Activated naive CD4-positive, alpha-beta T cell treated with anti-CD3 and anti-CD28 coated beads for 36 hours (primary cell): ENCODE data around the gene CERS6. TPM values are rescaled to one million over a fixed set of nuclear protein-coding genes. Genes with fewer than 3 reads are reported as not detected.

Experiments
- CTCF ChIA-PET: fragments of 350-600 bp; sonication (Branson Sonifier 250); formaldehyde crosslinking; loops from one replicate; lab custom pipeline; 2021; ENCODE audit warnings: antibody characterized with exemption; lab: Charles Lee
- DNase-seq: peaks from one replicate; pipeline ENCODE4 v3.0.0-alpha.2; 2020
- H3K27ac Mint-ChIP-seq: one replicate; pipeline ENCODE4 v1.8.0; 2021; ENCODE audit warnings: mild to moderate bottlenecking, mixed read lengths
- H3K27me3 Mint-ChIP-seq: one replicate; pipeline ENCODE4 v1.8.0; 2021; ENCODE audit warnings: low read depth, mixed read lengths
- H3K36me3 Mint-ChIP-seq: one replicate; pipeline ENCODE4 v1.8.0; 2021; ENCODE audit warnings: low read depth, mixed read lengths
- H3K4me1 Mint-ChIP-seq: one replicate; pipeline ENCODE4 v1.8.0; 2021; ENCODE audit warnings: low read depth, mixed read lengths
- H3K4me3 Mint-ChIP-seq: one replicate; pipeline ENCODE4 v1.8.0; 2021; ENCODE audit warnings: mild to moderate bottlenecking, moderate library complexity, mixed read lengths
- H3K9me3 Mint-ChIP-seq: one replicate; pipeline ENCODE4 v1.8.0; 2021; ENCODE audit warnings: mixed read lengths
- intact Hi-C: fragments of 100-400 bp; cut with micrococcal nuclease; formaldehyde crosslinking; loops from one replicate; pipeline ENCODE4 v1.15.1; 2023
- total RNA-seq, 2 experiments: library from RNA; stranded (reverse); gene quantifications; one replicate each; pipeline ENCODE4 v1.2.3, GENCODE V29; 2021

The CERS6 gene
- total RNA-seq, 2 experiments from 2014 or later: 9.7 to 10.0 TPM

DNA sequence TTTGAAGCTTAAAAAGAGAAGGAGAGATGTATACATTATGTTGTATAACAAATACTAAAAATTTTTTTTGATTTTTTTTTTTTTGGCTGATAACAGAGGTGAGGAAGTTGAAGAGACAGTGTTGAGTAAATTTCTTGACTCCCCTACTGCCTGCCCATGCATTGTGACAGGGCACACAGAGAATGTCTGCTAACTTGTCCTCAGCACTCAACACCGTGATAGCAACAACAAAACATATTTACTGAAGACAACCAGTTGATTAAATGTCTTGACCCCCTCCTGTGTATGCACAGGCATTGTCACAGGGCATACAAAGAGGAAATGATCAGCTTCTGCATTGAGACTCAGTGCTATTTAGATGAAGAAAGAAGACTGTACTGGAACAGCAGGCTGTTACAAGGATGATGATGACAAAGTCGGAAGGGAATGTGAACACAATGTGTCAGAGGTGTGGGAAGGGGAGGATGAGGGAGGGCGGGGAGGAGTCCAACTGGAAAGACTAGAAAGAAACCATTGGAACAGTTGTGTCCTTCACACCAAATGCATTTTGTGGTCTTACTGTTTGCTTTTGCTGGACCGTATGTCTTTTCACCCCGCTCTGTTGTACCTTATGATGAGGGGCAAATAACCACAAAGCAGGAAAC is 89.5 kb downstream of the CERS6 start:
- Mint-ChIP-seq H3K27ac (no peak overlapping the region), H3K4me3 (no peak overlapping the region), H3K9me3 (peaks cover 9% of the 10 kb centered on the region), H3K36me3 (peaks cover 31% of the 10 kb centered on the region), H3K27me3 (no peaks in the 10 kb centered on the region), H3K4me1 (peaks cover 38% of the 10 kb centered on the region)
- CTCF ChIA-PET: no interaction called here
- no peak for DNase-seq
- intact Hi-C loops: no loop called here

DNA sequence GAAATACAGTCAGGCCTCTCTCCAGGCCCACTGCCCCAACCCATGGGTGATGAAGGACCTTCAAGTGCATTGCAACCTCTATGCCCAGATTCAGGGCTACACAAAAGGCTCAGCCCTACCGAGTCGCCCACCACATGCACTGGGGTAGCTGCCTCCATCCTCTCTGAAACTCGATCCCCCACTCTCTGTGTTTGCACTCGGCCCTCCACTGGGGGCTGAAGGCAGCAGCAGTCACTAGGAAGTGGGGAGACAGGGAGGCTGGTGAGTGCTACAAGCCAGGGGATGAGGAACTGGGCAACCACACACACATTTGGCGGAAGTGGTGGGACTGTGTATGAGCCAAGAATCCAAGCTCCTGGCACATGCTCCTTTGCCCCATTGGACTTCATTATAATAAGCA is 94.6 kb downstream of the CERS6 start:
- no peak overlapping the region for H3K27ac Mint-ChIP-seq
- H3K36me3 Mint-ChIP-seq: peaks cover 21% of the 10 kb centered on the region
- H3K4me3 Mint-ChIP-seq: no peak overlapping the region
- no peak for DNase-seq
- no peaks in the 10 kb centered on the region for H3K9me3 Mint-ChIP-seq
- H3K4me1 Mint-ChIP-seq: peaks cover 27% of the 10 kb centered on the region
- intact Hi-C loops: no loop called here
- CTCF ChIA-PET: no interaction called here
- no peaks in the 10 kb centered on the region for H3K27me3 Mint-ChIP-seq

DNA sequence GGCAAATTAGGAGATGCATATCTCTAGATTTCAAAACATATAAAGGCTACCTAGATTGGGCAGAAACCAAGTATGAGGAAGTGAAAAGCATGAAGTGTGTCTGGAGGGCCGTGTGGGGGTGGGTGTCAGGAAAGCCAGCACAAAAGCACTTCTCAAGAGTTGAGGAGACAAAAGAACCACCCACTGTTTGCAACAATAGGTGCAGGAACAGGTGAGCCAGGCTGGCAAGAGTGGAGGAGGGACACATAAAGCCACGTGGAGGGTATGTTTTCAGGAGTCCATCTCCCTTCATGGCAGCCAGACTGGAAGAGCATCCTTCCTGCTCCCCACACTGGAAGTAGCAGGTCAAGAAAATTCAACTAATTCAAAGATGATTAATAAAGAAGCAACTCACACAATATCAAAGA is 96.4 kb downstream of the CERS6 start:
- H3K27me3 Mint-ChIP-seq: no peaks in the 10 kb centered on the region
- intact Hi-C loops: no loop called here
- H3K27ac Mint-ChIP-seq: no peak overlapping the region
- no peaks in the 10 kb centered on the region for H3K9me3 Mint-ChIP-seq
- peaks cover 20% of the 10 kb centered on the region for H3K36me3 Mint-ChIP-seq
- CTCF ChIA-PET: no interaction called here
- DNase-seq: no peak
- H3K4me3 Mint-ChIP-seq: no peak overlapping the region
- peaks cover 27% of the 10 kb centered on the region for H3K4me1 Mint-ChIP-seq

DNA sequence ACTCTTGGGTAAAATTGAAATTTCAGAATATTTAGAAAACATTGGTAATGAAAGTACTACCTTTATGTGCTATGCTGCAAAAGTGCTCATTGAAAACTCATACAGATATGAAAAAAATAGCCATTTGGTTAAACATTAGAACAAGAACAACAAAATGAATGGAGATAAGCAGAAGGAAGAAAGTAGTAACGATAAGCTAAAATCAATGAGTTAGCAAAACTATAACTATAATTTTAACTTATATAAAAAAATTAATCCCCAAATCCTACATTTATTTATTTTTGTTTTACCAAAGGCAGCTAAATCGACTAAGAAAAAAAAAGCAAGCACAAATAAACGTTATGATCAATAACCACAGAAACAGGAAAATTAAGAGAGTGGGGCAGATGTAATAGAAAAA is 99.2 kb downstream of the CERS6 start:
- Mint-ChIP-seq H3K36me3 (peaks cover 13% of the 10 kb centered on the region), H3K27me3 (no peaks in the 10 kb centered on the region), H3K4me1 (peaks cover 31% of the 10 kb centered on the region), H3K4me3 (no peak overlapping the region), H3K9me3 (no peaks in the 10 kb centered on the region), H3K27ac (no peak overlapping the region)
- no peak for DNase-seq
- CTCF ChIA-PET: interaction anchor here (0.7 kb wide), 1 partner anchor 470 kb away, joined by 4 read pairs; no protein-coding TSS in a partner anchor
- intact Hi-C loops: no loop called here

- H3K4me3 Mint-ChIP-seq: no peak overlapping the region
- peaks cover 22% of the 10 kb centered on the region for H3K4me1 Mint-ChIP-seq
- intact Hi-C loops: no loop called here
- H3K36me3 Mint-ChIP-seq: peaks cover 33% of the 10 kb centered on the region
- H3K27me3 Mint-ChIP-seq: no peaks in the 10 kb centered on the region
- CTCF ChIA-PET: no interaction called here
- no peak for DNase-seq
- no peaks in the 10 kb centered on the region for H3K9me3 Mint-ChIP-seq
- H3K27ac Mint-ChIP-seq: no peak overlapping the region
These were observed 103.1 kb downstream of the CERS6 start for GRCh38 chr2:168559187-168559586.

DNA sequence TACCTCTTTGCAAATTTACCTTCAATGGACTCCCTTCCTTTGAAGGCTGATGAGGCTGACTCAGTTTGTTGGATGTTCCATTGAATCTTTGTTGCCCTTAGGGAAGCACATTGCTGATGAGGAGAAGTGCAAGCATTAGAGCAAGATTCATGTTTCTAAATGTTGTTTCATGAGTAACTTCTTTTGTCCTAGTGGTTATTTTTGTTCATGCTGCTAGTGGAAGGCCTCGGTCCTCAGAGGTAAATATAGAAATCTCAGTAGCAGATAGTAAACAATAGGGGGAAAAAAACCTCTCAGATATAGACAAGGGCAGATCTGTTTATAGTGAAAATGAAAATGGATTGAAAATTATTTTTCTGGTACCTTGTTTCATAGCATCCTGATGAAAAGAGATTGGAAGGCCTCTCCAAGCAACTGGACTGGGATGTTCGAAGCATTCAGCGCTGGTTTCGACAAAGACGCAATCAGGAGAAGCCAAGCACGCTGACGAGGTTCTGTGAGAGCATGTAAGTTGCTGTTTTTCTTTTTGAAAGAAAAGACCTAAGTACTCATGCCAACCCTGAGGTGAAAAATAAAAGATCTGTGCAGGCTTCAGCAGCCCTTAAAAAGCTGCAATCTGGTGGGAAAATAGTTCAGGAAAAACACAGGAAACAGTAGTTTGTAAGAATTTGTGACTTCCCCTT is 104.9 kb downstream of the CERS6 start:
- Mint-ChIP-seq H3K4me3 (no peak overlapping the region), H3K4me1 (peaks cover 33% of the 10 kb centered on the region), H3K27ac (no peak overlapping the region), H3K9me3 (no peaks in the 10 kb centered on the region), H3K27me3 (no peaks in the 10 kb centered on the region), H3K36me3 (peaks cover 33% of the 10 kb centered on the region)
- CTCF ChIA-PET: no interaction called here
- DNase-seq: no peak
- intact Hi-C loops: no loop called here

- Mint-ChIP-seq H3K27me3 (no peaks in the 10 kb centered on the region), H3K36me3 (peaks cover 33% of the 10 kb centered on the region), H3K4me3 (no peak overlapping the region), H3K4me1 (peaks cover 41% of the 10 kb centered on the region), H3K9me3 (no peaks in the 10 kb centered on the region), H3K27ac (no peak overlapping the region)
- intact Hi-C loops: no loop called here
- CTCF ChIA-PET: no interaction called here
- DNase-seq: no peak
These were observed 105.9 kb downstream of the CERS6 start for GRCh38 chr2:168561991-168562390.

DNA sequence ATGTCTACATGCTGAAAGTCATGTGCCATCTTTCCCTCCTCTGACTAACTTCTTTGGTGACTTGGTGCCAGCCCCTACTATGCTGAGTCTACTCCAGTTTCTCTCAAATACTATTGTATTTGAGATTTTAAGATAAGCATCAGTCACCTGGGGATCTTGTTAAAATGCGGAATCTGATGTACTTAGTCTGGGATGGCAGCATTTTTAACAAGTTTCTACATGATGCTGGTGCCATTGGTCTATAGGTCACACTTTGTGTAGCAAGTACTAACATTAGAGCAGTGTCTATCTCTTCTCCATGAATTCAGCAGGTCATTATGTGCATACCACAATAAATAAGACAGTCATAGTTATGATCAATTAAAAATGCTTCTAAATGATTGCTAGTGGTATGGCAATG is 106.9 kb downstream of the CERS6 start:
- Mint-ChIP-seq H3K9me3 (no peaks in the 10 kb centered on the region), H3K27me3 (no peaks in the 10 kb centered on the region), H3K4me3 (no peak overlapping the region), H3K36me3 (peaks cover 33% of the 10 kb centered on the region), H3K4me1 (peaks cover 35% of the 10 kb centered on the region), H3K27ac (no peak overlapping the region)
- intact Hi-C loops: no loop called here
- CTCF ChIA-PET: no interaction called here
- no peak for DNase-seq

DNA sequence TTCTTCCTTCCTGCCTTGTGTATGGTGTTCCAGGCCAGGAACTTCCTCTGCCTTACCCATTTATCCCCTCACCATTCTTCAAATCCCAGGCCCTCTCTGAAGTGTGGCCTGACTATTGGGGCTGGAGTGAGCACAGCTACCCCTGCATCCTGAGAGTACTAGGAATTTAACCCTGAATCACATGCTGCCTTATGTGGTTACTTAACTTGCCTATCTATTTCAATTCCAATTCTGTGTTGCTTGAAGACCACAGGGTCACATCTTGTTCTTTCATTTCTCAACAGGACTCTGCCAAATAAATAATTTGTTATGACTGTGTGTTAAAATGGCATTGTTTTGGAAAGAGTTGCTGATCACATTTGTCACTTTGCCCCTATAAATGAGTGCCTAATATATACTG is 108.6 kb downstream of the CERS6 start:
- intact Hi-C loops: no loop called here
- H3K4me1 Mint-ChIP-seq: peaks cover 32% of the 10 kb centered on the region
- H3K9me3 Mint-ChIP-seq: no peaks in the 10 kb centered on the region
- H3K36me3 Mint-ChIP-seq: peaks cover 32% of the 10 kb centered on the region
- no peak overlapping the region for H3K4me3 Mint-ChIP-seq
- DNase-seq: no peak
- H3K27ac Mint-ChIP-seq: no peak overlapping the region
- CTCF ChIA-PET: no interaction called here
- no peaks in the 10 kb centered on the region for H3K27me3 Mint-ChIP-seq

DNA sequence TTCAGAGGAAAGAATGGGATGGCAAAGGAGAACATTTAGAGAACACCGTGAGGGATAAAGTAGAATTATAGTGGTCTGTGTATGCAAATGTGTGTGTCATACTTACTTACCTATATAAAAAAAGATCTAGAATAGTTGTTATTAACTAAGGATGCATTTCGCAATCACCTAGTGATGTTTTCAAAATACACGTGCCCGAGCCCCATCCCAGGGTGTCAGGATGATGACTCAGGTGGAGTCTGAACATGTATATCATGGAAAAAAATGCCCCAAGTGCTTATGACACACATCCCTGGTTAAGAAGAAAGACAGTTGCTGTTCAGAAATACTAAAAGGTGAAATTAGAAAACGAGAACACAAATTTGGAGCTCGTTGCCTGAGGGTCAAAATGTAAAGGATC is 109.0 kb downstream of the CERS6 start:
- intact Hi-C loops: no loop called here
- peaks cover 29% of the 10 kb centered on the region for H3K4me1 Mint-ChIP-seq
- no peaks in the 10 kb centered on the region for H3K9me3 Mint-ChIP-seq
- H3K4me3 Mint-ChIP-seq: no peak overlapping the region
- CTCF ChIA-PET: no interaction called here
- no peak overlapping the region for H3K27ac Mint-ChIP-seq
- peak; percentile 25 for DNase-seq
- peaks cover 28% of the 10 kb centered on the region for H3K36me3 Mint-ChIP-seq
- no peaks in the 10 kb centered on the region for H3K27me3 Mint-ChIP-seq

- CTCF ChIA-PET: no interaction called here
- H3K9me3 Mint-ChIP-seq: no peaks in the 10 kb centered on the region
- no peak overlapping the region for H3K4me3 Mint-ChIP-seq
- H3K36me3 Mint-ChIP-seq: peaks cover 25% of the 10 kb centered on the region
- H3K27me3 Mint-ChIP-seq: no peaks in the 10 kb centered on the region
- H3K27ac Mint-ChIP-seq: no peak overlapping the region
- DNase-seq: no peak
- intact Hi-C loops: no loop called here
- peaks cover 29% of the 10 kb centered on the region for H3K4me1 Mint-ChIP-seq
These were observed 109.4 kb downstream of the CERS6 start for GRCh38 chr2:168565512-168565911.

DNA sequence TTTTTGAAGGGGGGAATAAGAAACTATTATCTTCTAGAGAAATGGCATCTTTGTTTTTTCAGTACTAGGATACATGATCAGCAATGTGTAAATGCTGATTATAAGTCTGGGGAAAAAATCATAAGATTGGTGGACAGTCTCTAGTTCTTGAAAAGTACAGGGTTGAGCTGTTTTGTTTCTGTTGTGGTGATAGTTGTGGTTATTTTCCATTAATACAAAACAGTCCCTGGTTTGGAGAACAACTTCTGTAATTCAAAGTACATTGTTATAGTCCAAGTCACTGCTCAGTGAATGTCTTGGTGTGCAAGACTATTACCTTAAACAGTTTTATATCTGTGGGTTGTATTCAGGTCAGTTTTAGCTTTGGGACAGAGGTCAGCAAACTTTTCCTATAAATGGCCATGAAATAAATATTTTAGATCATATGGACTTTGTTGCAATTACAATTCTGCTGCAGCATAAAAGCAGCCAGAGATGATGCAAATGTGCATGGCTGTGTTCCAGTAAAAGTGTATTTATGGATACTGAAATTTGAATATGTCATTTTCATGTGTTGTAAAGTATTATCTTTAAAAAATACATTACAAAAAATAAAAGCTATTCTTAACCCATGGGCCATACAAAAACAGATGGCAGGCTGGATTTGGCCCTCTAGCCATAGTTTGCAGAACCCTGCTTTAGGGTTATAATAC is 111.0 kb downstream of the CERS6 start:
- Mint-ChIP-seq H3K9me3 (no peaks in the 10 kb centered on the region), H3K27ac (no peak overlapping the region), H3K36me3 (peaks cover 15% of the 10 kb centered on the region), H3K27me3 (no peaks in the 10 kb centered on the region), H3K4me3 (no peak overlapping the region), H3K4me1 (peaks cover 29% of the 10 kb centered on the region)
- CTCF ChIA-PET: no interaction called here
- no peak for DNase-seq
- intact Hi-C loops: no loop called here

GRCh38 chr2:168567836-168568235 is 111.8 kb downstream of the CERS6 start:
- no peak for DNase-seq
- Mint-ChIP-seq H3K9me3 (no peaks in the 10 kb centered on the region), H3K36me3 (peaks cover 8% of the 10 kb centered on the region), H3K4me3 (no peak overlapping the region), H3K27me3 (no peaks in the 10 kb centered on the region), H3K27ac (no peak overlapping the region), H3K4me1 (peaks cover 31% of the 10 kb centered on the region)
- intact Hi-C loops: no loop called here
- CTCF ChIA-PET: no interaction called here
